Left lobe of liver (tissue), 2 donors: ENCODE data around the gene PCBP3. TPM values are rescaled to one million over a fixed set of nuclear protein-coding genes. Genes with fewer than 3 reads are reported as not detected.
"Not testable (repeated sequence)": the region's sequence is repeated elsewhere in the genome, so short reads cannot be mapped to it uniquely, and the experiment has no call there.

Experiments used
- ATAC-seq: fragments of 200-7000 bp; cut with Tn5 transposase; one replicate; pipeline ENCODE4 v1.9.1; 2020; ENCODE audit warnings: mild to moderate bottlenecking, moderate library complexity
- DNase-seq: peaks from one replicate; pipeline ENCODE4 v3.0.0-alpha.2; 2020; ENCODE audit warnings: low spot score
- total RNA-seq: library from RNA; stranded (reverse); gene quantifications from one replicate; pipeline ENCODE4 v1.2.1, GENCODE V29; 2021
- donor health status: DM: no; HTN: no; CAD: no; lungs with moderate emphysema.
- donor health status: DM: no; HTN: yes; CAD: no.

PCBP3 gene
- total RNA-seq, 1 donor from 2014 or later, result 0.83 TPM

DNA sequence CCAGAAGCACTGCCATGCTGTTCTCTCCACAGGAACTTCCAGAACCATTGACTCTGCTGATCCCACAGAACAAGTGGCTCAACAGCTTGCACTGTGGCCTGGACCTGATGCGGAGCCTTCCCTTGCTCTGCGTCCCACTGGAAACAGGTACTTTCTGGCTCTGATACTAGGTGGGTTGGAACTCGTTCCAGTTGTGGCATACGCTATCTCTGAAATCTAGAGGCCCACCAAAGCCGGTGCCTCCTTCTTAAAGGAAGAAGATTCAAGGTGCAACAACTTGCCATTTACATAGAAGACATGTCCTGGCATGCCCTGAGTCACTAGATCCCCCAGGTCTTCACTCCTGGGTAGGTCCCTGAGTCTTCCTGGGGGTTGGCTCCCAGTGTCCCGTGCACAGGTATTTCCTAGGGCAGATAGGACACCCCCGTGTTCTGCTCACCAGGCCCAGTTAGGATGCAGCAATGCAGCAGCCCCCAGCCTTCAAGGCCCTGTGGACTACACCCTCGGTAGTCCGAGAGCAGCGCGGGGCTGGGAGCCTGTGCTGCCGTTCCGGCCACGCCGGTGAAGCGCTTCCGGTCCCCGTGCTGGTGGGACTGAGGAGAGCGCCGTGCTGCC, 10.8 kb upstream of the PCBP3 start:
- ATAC-seq (no peak), DNase-seq (no peak)

DNA sequence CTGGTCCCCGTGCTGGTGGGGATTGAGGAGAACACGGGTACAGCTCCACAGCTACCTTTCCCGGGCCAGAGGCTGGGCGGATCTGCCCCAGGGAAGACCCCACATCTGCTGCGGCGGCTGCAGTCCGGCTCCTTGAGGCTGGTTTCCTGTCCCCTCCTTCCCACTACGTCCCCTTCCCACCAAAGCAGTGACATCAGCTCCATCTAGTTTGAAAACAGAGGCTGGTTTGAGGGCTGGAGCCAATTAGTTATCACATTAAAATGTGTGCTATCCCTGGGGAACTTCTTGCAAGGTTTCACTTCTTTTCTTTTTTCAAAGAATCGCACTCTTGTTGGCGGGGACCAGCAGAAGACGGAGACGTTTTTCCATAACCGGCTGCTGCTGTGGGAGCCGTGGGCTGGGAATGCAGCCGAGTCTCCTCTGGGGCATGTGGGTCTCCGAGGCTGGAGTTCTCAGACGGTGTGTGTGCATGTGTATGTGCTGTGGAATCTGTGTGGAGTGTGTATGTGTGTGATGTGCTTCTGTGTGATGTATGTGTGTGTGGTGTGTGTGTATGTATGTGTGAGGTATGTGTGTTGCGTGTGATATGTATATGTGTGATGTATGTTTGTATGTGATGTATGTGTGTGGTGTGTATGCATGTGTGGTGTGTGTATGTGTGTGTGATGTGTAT, 8.9 kb upstream of the PCBP3 start:
- DNase-seq (no peak), ATAC-seq (no peak)

DNA sequence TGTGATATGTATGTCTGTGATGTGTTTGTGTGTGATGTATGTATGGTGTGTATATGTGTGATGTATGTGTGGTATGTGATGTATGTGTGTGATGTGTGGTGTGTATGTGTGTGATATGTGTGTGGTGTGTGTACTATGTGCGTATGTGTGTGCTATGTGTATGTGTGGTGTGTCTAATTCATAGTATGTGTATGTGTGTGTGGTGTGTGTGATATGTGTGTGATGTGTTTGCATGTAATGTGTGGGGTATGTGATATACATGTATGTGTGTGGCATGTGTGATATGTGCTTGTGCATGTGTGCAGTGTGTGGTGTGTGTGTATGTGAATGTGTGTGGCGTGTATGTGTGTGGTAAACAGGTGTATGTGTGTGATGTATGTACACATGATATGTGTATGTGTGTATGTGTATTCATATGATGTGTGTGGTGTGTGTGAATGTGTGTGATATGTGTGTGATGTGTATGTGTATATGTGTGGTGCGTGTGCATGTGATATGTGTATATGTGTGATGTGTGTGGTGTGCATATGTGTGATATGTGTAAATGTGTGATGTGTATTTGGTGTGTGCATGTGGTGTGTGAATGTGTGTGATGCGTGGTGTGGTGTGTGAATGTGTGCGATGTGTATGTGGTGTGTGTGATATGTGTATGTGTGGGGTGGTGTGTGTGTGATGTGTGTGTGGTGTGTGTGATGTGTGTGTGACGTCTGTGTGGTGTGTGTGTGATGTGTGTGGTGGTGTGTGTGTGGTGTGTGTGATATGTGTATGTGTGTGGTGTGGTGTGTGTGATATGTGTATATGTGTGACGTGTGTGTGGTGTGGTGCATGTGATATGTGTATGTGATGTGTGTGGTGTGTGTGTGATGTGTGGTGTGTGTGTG, 8.0 kb upstream of the PCBP3 start:
- ATAC-seq (no peak), DNase-seq (no peak)

DNA sequence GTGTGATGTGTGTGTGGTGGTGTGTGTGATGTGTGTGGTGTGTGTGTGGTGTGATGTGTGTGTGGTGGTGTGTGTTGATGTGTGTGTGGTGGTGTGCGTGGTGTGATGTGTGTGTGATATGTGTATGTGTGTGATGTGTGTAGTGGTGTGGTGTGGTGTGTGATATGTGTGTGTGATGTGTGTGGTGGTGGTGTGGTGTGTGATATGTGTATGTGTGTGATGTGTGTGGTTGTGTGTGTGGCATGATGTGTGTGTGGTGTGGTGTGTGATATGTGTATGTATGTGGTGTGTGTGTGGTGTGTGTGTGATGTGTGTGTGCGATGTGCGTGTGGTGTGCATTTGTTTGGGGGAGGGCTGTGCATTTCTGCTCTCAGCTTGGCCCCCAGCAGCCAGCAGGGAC, 7.1 kb upstream of the PCBP3 start:
- DNase-seq (no peak), ATAC-seq (no peak)

DNA sequence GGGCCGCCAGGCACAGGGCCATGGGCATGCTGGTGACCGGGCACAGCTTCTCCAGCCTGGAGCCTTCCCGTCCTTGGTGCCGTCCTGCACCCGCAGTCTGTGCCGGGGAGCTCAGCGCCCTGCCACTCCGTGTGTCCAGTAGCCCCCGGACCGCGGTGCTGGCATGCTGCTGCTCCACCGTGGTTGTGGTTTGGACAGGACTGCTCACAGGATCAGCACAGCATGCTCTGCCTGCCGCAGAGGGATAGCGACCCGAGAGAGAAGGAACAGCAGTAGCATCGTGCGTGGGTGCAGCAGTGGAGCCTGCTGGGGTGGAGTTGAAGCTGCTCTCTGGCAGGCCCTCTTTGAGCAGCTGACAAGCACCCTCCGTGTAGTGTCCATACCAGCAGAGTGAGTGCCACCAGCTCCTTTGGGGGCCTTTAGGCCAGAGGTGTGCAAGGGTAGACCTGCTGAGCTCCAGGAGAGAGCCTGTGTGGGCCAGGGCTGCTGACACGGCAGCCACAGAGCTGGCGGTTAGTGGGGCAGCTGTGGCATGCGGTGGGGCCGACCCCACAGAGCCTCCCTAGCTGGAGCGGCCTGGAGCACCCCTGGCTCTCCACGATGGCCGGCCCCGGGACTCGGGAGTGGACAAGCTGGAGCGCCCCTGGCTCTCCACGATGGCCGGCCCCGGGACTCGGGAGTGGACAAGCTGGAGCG, 6.4 kb upstream of the PCBP3 start:
- DNase-seq (no peak), ATAC-seq (no peak)

DNA sequence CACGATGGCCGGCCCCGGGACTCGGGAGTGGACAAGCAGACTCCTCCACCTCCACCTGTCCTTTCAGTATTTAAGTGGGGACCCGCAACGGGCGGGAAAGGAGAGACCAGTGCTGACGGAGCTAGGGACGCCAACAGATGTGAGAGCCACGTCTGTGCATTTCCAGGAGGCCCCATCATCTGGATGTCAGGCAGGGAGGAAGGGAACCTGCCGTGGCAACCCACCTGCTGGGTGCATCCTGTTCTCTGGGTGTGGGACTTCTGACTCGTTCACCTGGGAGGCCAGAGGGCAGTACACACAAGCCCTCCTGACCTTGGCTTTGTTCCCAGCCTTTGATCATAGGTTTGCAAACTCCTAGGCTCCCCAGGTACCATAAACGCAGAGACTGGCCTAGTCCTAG, 5.6 kb upstream of the PCBP3 start:
- DNase-seq (no peak), ATAC-seq (no peak)

DNA sequence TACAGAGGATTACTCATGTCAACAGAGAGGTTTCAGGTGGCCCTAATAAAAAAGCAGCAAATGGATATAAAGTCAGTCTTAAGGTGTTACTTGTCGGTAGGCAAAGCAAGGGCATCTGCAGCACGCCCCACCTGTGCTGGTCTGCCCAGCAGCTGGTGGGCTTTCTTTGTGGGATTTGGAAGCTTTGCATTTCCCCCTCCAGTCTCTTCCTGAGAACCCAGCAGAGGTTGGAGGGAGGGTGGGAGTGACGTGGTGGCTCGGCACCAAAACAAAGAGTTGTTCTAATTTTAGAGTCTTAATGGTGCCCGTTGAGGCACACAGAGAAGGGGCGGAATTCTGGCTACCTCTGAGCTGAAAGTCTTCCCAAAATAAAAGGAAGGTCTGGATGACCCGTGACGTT, 4.8 kb upstream of the PCBP3 start:
- no peak for DNase-seq
- ATAC-seq, result no peak

DNA sequence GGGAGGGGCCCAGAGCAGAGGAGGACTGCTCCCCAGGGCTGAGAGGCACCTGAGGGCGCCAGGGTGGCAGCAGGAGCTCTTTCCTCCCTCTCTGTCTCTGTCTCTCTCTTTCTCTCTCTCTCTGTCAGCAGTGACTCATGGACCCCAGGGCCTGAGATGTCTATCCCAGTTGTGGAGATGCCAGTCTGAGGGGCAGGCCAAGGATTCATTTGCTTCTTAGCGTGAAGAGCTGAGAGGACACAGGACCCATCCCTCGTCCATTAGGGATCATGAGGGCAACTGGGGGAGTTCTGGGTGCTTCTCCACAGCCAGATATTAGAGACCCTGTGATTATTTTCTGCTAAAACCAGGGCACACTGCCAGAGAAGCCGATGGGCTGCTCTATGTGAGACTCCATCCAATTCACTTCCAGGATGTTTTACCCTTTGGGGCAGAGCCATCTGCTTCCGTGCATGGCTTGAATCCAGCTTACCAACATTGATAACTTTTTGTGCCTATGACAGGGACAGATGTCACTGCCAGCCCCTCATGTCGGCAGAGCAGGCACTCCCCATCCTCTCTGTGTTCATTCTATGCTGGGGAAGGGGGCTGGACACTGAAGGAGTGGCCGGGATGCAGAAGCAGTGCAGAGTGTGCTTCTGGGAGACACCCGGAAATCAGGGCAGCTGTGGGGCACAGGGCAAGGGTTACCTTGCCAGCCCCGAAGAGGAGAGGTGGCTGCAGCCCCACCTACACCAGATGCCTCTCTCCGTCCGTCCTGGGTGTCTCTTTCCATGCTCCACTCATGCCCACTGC, 4.1 kb upstream of the PCBP3 start:
- no peak for DNase-seq
- ATAC-seq, result no peak

DNA sequence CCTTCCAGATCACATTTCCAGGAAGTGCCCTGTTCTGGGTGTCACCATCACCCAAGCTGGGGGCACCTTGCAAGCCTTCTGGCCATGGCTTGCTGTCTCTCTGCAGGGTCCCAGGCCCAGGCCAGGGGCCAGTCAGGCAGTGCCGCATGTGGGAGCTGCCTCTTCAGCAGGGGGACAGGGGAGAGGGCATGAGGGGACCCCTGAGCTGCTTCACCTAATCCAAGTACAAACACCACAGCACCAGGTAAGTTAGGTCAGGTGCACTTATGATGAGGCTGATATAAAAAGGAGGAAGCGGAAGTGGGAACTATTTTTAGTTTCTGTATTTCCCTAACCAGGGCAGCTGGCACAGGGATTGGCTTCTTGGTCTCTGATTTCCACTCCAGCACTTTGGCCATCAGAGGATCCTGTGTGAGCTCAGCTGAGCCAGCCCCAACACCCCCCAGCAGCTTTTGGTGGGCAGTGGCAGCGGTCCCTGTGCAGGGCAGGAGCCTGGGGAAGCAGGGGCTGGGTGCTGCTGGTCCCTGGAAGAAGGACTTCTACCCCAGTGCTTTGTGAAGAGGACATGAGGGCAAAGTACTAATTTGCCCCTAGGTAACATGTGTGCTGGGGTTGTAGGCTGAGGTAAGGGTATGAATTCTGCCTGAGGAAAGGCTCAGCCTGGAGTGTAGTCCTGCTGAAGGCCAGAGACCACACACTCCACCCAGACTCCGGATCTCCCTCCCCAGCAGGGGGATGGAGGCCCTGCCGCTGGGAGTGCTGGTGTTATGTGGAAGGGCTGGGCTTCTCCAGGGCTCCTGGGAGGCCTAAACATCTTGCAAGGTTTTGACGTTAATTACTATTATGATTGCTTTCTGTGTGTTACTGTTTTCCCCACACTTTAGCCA, 3.3 kb upstream of the PCBP3 start:
- no peak for ATAC-seq
- DNase-seq, result no peak

DNA sequence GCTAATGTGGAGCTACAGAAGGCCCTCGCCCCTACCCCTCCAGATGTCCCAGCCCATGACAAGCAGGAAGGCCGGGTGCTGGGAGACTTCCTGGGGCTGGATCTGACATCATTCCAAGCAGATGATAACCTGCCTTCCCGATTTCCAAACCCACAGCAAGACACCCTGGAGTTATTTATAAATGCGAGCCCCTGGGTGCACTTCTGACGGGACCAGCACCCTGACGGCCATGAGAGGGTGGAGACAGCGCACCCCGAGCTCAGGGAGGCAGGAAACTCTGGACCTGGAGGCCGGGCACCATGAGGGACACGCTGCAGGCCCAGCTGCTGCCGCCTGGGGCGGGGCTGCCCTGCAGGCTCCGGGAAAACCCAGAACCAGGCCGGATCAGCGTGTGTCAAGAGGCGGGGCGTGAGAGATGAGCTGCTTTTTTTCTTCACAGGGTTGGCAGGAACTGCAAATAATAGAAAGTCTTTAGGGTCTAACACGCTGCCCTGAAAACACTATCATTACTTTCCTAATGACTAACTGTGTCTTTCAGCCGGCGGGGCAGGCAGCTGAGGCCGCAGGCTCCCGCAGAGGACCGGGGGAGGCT, 2.5 kb upstream of the PCBP3 start:
- no peak for DNase-seq
- peak; percentile 20 for ATAC-seq

DNA sequence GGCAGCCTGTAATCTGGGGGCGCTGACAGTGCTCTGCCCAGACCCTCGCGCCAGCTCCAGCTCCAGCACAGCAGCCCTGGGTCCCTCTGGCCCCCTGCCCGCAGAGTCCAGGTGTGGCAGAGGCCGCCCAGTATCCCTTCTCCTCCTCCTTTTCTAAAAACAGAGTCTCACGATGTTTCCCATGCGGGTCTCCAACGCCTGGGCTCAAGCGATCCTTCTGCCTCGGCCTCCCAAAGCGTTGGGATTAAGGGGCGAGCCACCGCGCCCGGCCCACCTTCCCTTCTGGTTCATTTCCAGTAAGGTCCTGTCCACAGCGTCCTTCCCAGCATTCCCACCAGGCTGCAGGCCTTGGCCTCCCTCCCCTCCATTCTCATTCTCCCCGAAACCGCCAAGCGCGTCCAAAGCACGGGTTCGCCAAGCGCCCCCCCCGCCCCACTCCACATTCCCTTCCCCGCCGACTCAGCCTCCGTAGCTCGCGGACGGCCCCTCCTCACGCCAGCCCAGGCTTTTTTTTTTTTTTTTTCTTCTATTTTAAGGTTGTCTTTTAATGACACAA, 2.0 kb upstream of the PCBP3 start:
- no peak for ATAC-seq
- DNase-seq, result no peak

DNA sequence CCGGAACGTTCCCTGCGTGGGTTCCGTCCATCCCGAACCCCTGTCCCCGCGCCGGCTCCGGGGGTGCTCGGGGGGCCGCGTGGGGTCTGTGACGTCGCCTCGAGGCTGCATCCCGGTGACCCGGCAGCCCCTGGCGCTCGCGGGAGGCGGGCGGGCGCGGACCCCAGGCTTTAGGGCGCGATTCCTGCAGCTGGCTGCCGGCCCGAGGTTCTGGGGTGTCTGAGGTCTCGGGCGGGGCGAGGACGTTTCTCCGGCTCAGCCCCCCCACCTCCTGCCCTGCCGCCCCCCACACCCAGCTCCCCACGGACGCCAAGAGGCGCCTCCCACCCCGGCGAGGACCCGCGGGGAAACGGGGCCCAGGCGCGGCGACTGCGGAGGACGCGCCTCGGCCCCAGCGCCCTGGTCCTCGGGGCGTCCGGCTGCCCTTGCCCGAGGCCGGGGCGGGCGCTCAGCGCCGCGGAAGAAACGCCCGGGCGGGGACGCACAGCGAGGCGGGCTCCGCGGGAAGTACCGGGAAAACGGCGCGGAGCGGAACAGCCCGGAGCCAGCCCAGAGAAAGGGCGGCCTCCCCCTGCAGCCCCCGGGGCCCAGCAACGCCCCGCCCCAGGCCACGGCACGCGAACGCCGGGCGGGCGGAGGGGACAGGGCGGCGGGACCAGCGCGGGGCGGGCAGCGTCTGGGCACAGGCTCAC, 1.3 kb upstream of the PCBP3 start:
- DNase-seq (no peak), ATAC-seq (no peak)

DNA sequence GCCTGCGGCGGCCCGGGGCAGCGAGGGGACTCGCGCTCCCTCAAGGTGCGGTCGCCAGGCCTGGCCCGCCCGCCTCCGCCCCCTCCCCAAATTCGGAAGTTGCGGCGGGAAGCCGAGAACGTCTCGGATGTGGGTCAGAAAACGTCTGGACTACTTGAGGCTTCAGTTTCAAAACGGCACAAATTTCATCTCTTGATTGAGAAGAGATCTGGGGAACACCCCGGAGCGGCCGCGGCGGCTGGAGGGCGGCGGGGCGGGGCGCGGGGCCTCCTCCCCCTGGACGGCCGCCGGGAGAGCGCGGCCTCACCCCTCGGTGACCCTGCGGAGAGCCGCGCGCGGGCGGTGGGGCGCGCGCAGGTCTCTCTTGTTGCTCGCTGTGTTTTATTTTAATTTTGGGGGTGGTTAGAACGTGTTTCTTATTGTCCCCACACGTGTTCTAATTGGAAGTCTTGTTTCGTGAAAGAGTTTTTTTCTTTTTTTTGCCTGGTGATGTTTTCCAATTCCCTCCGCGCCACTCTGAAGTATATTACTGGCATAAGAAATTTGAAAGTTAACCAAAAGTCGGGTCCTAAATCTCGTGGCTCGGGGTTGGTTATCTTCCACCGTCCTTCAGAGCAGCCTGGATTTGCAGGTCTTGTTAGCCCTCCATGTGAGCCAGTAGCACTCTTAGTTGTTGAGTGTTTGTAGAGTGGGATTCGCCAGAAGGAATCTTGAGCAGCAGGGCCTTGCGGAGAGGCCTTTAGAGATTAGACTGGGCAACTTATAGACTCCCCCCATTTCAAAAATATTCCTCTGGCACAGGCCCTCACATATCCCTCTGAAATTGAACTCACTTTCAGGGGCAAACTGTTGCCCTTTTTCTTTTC, 749 bp downstream of the PCBP3 start:
- ATAC-seq (no peak), DNase-seq (no peak)

DNA sequence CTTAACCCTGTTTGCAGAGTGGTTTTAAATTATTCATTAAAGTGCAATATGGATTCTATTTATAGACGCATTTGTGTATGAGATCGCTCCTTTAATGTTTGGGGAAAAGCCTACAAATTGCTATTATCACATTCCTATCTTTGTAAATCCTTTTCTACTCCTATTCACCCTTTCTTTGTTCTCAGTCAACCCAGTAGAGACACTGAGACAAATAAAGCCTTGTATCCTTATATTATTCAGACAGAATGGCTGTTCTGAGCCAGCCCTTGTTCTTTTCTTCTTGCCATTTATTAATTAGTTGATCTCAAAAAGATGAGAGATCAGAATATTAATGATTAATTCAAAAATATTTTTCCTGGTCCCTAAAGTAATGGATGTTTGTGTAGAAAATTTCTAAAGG, 8.4 kb downstream of the PCBP3 start:
- DNase-seq (no peak), ATAC-seq (no peak)

DNA sequence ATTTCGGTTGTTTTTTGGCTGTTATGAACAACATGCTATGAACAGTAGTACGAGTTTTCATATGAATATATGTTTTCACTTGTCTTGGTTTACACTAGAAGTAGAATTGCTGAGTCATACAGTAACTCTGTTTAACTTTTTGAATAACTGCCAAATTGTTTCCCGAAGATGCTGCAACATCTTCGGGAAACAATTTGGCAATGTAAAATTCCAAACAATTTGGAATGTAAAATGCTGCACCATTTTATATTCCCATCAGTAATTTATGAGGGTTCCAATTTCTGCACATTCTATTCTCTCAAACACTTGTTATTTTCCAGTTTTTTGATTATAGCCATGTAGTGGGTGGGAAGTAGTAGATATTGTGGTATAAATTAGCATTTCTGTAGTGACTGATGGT, 11.6 kb downstream of the PCBP3 start:
- no peak for ATAC-seq
- no peak for DNase-seq

DNA sequence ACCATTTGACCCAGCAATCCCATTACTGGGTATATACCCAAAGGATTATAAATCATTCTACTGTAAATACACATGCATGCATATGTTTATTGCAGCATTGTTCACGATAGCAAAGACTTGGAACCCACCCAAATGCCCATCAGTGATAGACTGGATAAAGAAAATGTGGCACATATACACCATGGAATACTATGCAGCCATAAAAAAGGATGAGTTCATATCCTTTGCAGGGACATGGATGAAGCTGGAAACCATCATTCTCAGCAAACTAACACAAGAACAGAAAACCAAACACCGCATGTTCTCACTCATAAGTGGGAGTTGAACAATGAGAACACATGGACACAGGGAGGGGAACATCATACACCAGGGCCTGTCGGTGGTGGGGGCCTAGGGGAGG, 12.6 kb downstream of the PCBP3 start:
- DNase-seq, ATAC-seq: not testable (repeated sequence)

DNA sequence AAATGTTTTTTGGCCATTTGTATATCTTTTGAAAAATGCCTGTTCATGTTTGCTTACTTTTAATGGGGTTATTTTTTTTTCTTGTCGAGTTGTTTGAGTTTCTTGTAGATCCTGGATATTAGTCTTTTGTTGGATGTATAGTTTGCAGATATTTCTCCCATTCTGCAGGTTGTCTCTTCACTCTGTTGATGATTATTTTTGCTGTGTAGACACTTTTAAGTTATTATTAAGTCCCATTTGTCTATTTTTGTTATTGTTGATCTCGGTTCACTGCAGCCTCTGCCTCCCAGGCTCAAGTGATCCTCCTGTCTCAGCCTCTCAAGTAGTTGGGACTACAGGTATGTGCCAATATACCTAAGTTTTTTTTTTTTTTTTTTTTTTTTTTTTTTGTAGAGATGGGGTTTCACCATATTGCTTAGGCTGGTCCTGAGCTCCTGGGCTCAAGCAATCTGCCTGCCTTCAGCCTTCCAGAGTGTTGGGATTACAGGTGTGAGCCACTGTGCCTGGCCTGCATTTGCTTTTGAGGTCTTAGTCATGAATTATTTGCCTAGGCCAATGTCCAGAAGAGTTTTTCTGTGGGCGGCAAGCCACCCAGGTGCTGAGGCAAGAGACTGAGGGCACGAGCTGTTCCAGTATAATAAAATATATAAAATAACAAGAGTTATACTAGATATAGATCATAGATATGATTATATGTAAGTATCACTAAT, 18.5 kb downstream of the PCBP3 start:
- ATAC-seq, result not testable (repeated sequence)

More for the DNA sequence above, 18.5 kb downstream of the PCBP3 start:
- DNase-seq, result not testable (repeated sequence)
